Heart left ventricle (tissue), 16 donors: ENCODE data around the gene RCBTB2. TPM values are rescaled to one million over a fixed set of nuclear protein-coding genes. Genes with fewer than 3 reads are reported as not detected.
A peak's percentile ranks its signal among the peaks of the same experiment; 100 is the strongest.

ENCODE experiments used
- ATAC-seq, 4 donors: fragments of 200-7000 bp; cut with Tn5 transposase; one replicate each; pipeline ENCODE4 v1.9.1; 2020 to 2022; ENCODE audit warnings: moderate library complexity in 4 of 4, mild to moderate bottlenecking in 3 of 4, moderate number of reproducible peaks in 1 of 4
- DNase-seq, 5 donors: peaks; one replicate each; pipeline ENCODE4 v3.0.0-alpha.2; 2020
- H3K27ac ChIP-seq, 12 donors: fragments of 200-600 bp; sonication (generic) in 4 of 12; one replicate each; pipeline versions ENCODE4 v1.5.0 to v1.8.0; 2016 to 2022; ENCODE audit warnings: mild to moderate bottlenecking in 2 of 12
- H3K27me3 ChIP-seq, 9 donors: fragments of 200-600 bp; sonication (generic) in 2 of 9; one replicate each; pipeline versions ENCODE4 v1.5.1 to v1.8.0; 2016 to 2022; ENCODE audit warnings: mild to moderate bottlenecking in 3 of 9
- H3K36me3 ChIP-seq, 9 donors: fragments of 200-600 bp; sonication (generic) in 2 of 9; one replicate each; pipeline versions ENCODE4 v1.5.0 to v1.8.0; 2018 to 2022; ENCODE audit warnings: mild to moderate bottlenecking in 2 of 9
- H3K4me1 ChIP-seq, 12 donors: fragments of 200-600 bp; sonication (generic) in 4 of 12; one replicate each; pipeline versions ENCODE4 v1.5.0 to v1.8.0; 2016 to 2022; ENCODE audit warnings: mild to moderate bottlenecking in 3 of 12
- H3K4me3 ChIP-seq, 12 donors: fragments of 200-600 bp; sonication (generic) in 4 of 12; one replicate each; pipeline versions ENCODE4 v1.5.0 to v1.8.0; 2017 to 2022; ENCODE audit warnings: mild to moderate bottlenecking in 9 of 12, moderate library complexity in 4 of 12
- H3K9me3 ChIP-seq, 12 donors: fragments of 200-600 bp; sonication (generic) in 4 of 12; one replicate each; pipeline versions ENCODE4 v1.5.0 to v1.8.0; 2016 to 2022; ENCODE audit warnings: mild to moderate bottlenecking in 1 of 12
- POLR2A ChIP-seq, 2 donors: fragments of 450-650 bp; IDR thresholded peaks; one replicate each; pipeline ENCODE4 v1.6.1; 2017; ENCODE audit warnings: antibody characterized with exemption in 2 of 2, mild to moderate bottlenecking in 2 of 2, moderate library complexity in 2 of 2
- WGBS, 4 donors: extraction: QIAGEN DNeasy Blood & Tissue Kit in 2 of 4; methylation state at CpG; one replicate each; pipeline versions ENCODE4 v1.1.5 to v1.1.7; 2013 to 2018; 5-methylcytosine and 5-hydroxymethylcytosine counted together
- intact Hi-C, 10 donors: fragments of 100-400 bp; cut with DNase I; formaldehyde crosslinking; loops; one replicate each; pipeline versions ENCODE4 v1.11.1 to v1.14.2; 2022
- polyA plus RNA-seq, 2 donors: library from polyadenylated mRNA; stranded (reverse); fragments of 200-250 nt; gene quantifications; one replicate each; pipeline ENCODE4 v1.2.3, GENCODE V29; 2013
- total RNA-seq, 9 donors: library from RNA; depleted of rRNA in 2 of 9; stranded (reverse); fragments of >200 nt in 2 of 9; fragmentation: NEBNext Ultra II Directional in 3 of 9; extraction: Animal tissue kit (Norgen Biotek cat#: 25700) in 3 of 9; gene quantifications; one replicate each; pipeline versions ENCODE4 v1.1.0 to v1.2.4, GENCODE V29; 2016 to 2023
- TF ChIP-seq, protein P1 (sequence below), 12 donors: fragments of 200-600 bp; sonication (generic) in 4 of 12; IDR thresholded peaks; one replicate each; pipeline versions ENCODE4 v1.5.0 to v1.8.0; 2018 to 2022; ENCODE audit warnings: antibody characterized with exemption in 12 of 12, mild to moderate bottlenecking in 5 of 12
- donor health status: ischemic (EF 13 %, LVEDD 7.1; RV severe dilation, severe dysfunction).
- donor health status: healthy with polysubstance abuse.
- donor health status: DM: no; HTN: yes; CAD: no.
- donor health status: DM: no; HTN: no; CAD: no.
- donor health status: ischemic (EF 25% LVEDD 6.9; RV normal size, moderate dysfunction).
- donor health status: ischemic (EF 25% LVEDD 5.7; RV mildly dilated, moderate dysfunction).
- donor health status: healthy.
- donor health status: DM: yes; HTN: yes; CAD: no.
- donor health status: ischemic (EF 35%, LVEDD 5.7; RV mildly dilated, moderate dysfunction).
- donor health status: nonischemic (EF 11% LVEDD 7.7; RV severe dilation, severe dysfunction).
- donor health status: DM: yes; HTN: yes; CAD: no.
- donor health status: PGD.
- donor health status: ischemic (EF 29% LVEDD 5.4; RV normal size, mild dysfunction).
- donor health status: nonischemic (EF 23%, LVEDD 6.1; RV moderate dilation, normal function).

The RCBTB2 gene
- total and polyA plus RNA-seq, 11 donors: 5.9 to 16.2 (median 11.5) TPM

DNA sequence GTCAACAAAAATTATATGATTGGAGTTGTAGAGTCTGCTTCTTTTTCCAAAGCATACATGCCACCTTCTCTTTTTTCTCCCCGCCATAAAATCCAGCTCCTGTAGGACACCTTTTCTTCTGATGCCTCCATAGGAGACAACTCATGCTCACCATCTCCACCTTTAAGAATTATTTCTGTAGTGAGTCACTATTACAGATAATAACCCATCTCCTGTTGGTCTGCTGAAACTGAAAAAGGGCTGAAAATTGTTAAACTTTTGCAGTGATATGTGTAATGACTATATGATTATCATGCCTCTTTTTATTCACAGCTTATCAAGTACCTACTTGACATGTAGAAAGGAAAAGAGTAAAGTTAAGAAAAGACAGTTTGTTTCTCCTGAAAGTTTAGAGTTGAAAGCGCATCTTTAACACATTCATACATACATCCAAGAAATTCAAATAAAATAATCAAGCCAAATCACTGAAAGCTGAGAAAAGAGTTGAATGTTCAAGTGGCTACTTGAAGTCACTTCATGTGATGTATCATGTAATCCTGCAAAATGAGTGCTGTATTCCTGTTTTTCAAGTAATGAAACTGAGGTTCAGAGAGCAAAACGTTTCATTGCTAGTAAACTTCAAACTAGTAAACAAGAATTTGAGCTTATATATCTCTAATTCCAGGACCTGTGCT, 84.5 kb downstream of the RCBTB2 start:
- 78 to 85% (median 81%) methylated on average over 3 of the region's 3 CpGs for WGBS, 4 donors
- no peaks in the 10 kb centered on the region for H3K27me3 ChIP-seq
- peaks cover 0 to 49% (median 1%) of the 10 kb centered on the region in 12 donors for H3K4me1 ChIP-seq
- ATAC-seq (no peak), DNase-seq (no peak)
- TF ChIP-seq POLR2A (IDR thresholded peaks at IDR 0.05): no peak
- TF ChIP-seq, protein P1, sequence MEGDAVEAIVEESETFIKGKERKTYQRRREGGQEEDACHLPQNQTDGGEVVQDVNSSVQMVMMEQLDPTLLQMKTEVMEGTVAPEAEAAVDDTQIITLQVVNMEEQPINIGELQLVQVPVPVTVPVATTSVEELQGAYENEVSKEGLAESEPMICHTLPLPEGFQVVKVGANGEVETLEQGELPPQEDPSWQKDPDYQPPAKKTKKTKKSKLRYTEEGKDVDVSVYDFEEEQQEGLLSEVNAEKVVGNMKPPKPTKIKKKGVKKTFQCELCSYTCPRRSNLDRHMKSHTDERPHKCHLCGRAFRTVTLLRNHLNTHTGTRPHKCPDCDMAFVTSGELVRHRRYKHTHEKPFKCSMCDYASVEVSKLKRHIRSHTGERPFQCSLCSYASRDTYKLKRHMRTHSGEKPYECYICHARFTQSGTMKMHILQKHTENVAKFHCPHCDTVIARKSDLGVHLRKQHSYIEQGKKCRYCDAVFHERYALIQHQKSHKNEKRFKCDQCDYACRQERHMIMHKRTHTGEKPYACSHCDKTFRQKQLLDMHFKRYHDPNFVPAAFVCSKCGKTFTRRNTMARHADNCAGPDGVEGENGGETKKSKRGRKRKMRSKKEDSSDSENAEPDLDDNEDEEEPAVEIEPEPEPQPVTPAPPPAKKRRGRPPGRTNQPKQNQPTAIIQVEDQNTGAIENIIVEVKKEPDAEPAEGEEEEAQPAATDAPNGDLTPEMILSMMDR (IDR thresholded peaks at IDR 0.05): no peak
- intact Hi-C loops: no loop called here
- peak overlapping the region in 5 of 12 donors; percentile 15 to 32 (median 27) for H3K4me3 ChIP-seq
- H3K27ac ChIP-seq: peak overlapping the region in 9 of 12 donors; percentile 6 to 84 (median 33)
- H3K9me3 ChIP-seq: peaks cover 0 to 19% (median 8%) of the 10 kb centered on the region in 12 donors
- peaks cover 0 to 10% (median 5%) of the 10 kb centered on the region in 9 donors for H3K36me3 ChIP-seq

DNA sequence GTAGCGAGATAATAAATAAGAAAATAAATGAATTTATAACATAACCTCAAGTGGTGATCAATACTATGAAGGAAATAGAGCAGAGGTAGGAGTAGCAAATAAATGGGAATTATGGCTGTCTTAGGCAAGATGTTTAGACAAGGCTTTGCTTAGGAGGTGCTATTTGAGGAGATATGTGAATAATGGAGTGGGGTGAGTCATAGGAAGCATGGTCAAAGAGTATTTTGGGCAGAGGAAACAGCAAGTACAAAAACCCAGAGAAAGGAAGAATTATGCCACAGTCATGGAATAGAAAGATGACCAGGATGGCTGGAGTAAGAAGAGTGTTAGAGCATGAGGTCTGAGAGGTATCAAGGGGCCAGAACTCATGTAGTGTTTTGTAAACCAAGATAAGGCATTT, 86.4 kb downstream of the RCBTB2 start:
- DNase-seq (no peak), ATAC-seq (peak in 3 of 4 donors; percentile 66 to 73 (median 67))
- Histone ChIP-seq H3K4me3 (no peak overlapping the region), H3K36me3 (peaks cover 0 to 4% (median 0%) of the 10 kb centered on the region in 9 donors), H3K27me3 (no peaks in the 10 kb centered on the region), H3K9me3 (peaks cover 0 to 18% (median 8%) of the 10 kb centered on the region in 12 donors), H3K4me1 (peaks cover 0 to 67% (median 1%) of the 10 kb centered on the region in 12 donors), H3K27ac (peak overlapping the region in 4 of 12 donors; percentile 4 to 84 (median 37))
- 96 to 100% (median 98%) methylated on average over 1 of the region's 1 CpG for WGBS, 4 donors
- intact Hi-C loops: no loop called here
- TF ChIP-seq, protein P1 (IDR thresholded peaks at IDR 0.05): no peak
- TF ChIP-seq POLR2A (IDR thresholded peaks at IDR 0.05): no peak

DNA sequence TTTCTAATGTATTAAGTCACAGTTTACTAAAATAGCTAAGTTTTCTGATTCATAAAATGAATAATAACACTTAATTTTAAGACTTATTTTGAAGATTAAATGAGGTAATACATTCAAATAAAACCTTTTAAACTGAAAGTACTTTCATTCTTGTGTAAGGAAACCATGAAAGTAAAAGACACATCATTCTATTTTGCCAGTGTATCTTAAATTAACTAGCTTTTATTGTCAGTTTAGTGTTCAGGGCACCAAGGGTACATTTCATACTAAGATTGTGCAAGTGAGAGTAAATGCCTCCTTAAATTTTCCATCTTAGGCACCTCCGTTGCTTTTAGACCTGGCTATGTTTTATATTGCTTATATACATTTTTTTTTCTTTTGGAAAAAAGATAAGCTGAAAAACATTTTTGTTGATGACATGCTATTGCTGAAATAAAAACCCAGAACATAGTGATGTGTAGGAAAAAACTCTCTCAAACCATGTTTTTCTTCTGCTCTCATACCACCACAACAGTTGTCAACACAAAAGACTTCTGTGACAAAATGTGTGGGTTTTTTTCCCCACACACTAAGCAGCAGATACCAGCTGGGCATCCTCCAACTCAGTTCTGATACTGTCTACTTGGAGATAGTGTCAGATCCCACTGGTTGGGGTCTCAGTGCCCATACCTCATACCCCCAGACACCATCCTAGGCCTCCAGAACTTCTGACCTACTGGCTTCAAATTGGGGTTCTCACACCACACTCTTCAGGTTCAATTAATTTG, 89.3 kb downstream of the RCBTB2 start:
- intact Hi-C loops: no loop called here
- TF ChIP-seq, protein P1 (IDR thresholded peaks at IDR 0.05): no peak
- TF ChIP-seq POLR2A (IDR thresholded peaks at IDR 0.05): no peak
- no peaks in the 10 kb centered on the region for H3K27me3 ChIP-seq
- 63 to 85% (median 79%) methylated on average over 1 of the region's 1 CpG for WGBS, 4 donors
- peaks cover 0 to 4% (median 0%) of the 10 kb centered on the region in 9 donors for H3K36me3 ChIP-seq
- H3K27ac ChIP-seq: no peak overlapping the region
- ATAC-seq (no peak), DNase-seq (no peak)
- H3K9me3 ChIP-seq: no peaks in the 10 kb centered on the region
- peaks cover 0 to 64% (median 1%) of the 10 kb centered on the region in 12 donors for H3K4me1 ChIP-seq
- H3K4me3 ChIP-seq: no peak overlapping the region

Other genes with a start within 250 kb of the RCBTB2 start
- 10 to 100 TPM; 22.4 to 52.1 (median 28.4) TPM for gene RB1, start 229.3 kb downstream of the RCBTB2 start, total RNA-seq
- gene RB1, start 229.3 kb downstream of the RCBTB2 start, polyA plus RNA-seq: 10 to 100 TPM in 1 of 2 donors, 1 to 10 TPM in 1; 8.5 to 21.4 TPM
- gene LPAR6, start 120.0 kb downstream of the RCBTB2 start, total RNA-seq: 10 to 100 TPM in 8 of 9 donors, 1 to 10 TPM in 1; 6.7 to 47.9 (median 16.6) TPM
- 10 to 100 TPM in 1 of 2 donors, 1 to 10 TPM in 1; 9.8 to 17.0 TPM for gene LPAR6, start 120.0 kb downstream of the RCBTB2 start, polyA plus RNA-seq
- 10 to 100 TPM in 2 of 9 donors, 1 to 10 TPM in 7; 3.8 to 11.5 (median 5.4) TPM for gene CYSLTR2, start 120.8 kb upstream of the RCBTB2 start, total RNA-seq
- gene CYSLTR2, start 120.8 kb upstream of the RCBTB2 start, polyA plus RNA-seq: 1 to 10 TPM; 1.8 to 6.1 TPM